HepG2 (cell line): ENCODE results near the gene MPZL3. TPM values are rescaled to one million over a fixed set of nuclear protein-coding genes. Genes with fewer than 3 reads are reported as not detected.

ENCODE experiments used
- ATAC-seq: fragments of 200-7000 bp; cut with Tn5 transposase; 3 replicates; pipeline ENCODE4 v1.9.1; 2020; ENCODE audit warnings: mild to moderate bottlenecking, moderate library complexity
- BruUV-seq: library from RNA; stranded (reverse); fragments of 400-500 nt; replicated peaks from 2 replicates; lab custom pipeline; 2021; lab: Mats Ljungman, UMichigan
- CTCF ChIA-PET: fragments of 300-600 bp; formaldehyde crosslinking; extraction: SDS; loops from one replicate; lab custom pipeline; 2021; ENCODE audit warnings: low total read pairs, inconsistent platforms, low intra/inter-chr PET ratio; lab: Yijun Ruan, JAX
- POLR2A ChIA-PET: fragments of 350-600 bp; sonication (Branson Sonifier 250); formaldehyde crosslinking; loops from one replicate; lab custom pipeline; 2020; ENCODE audit warnings: antibody characterized with exemption, inconsistent platforms; lab: Yijun Ruan, JAX
- DNase-seq: peaks from one replicate; pipeline ENCODE4 v3.0.0-alpha.2; 2015; ENCODE audit warnings: low spot score
- FAIRE-seq: peaks from 3 replicates; lab custom pipeline; 2011; peaks lifted over from hg19 to GRCh38; lab: Jason Lieb, UNC
- H2AFZ ChIP-seq: one replicate; pipeline ENCODE4 v1.6.1; 2011; ENCODE audit warnings: low read length, inconsistent platforms
- H3K27ac ChIP-seq: fragments of 300-600 bp; 3 replicates; pipeline ENCODE4 v1.8.0; 2011; ENCODE audit warnings: mixed run types, mild to moderate bottlenecking, mixed read lengths, low read length, inconsistent platforms; ENCODE audit not compliant: insufficient read depth; ENCODE audit errors: extremely low read length
- H3K27me3 ChIP-seq, 2 experiments: fragments of 200-600 bp in 1 of 2; 2 replicates in 1 of 2; 3 replicates in 1 of 2; pipeline versions ENCODE4 v1.6.0 to v1.8.0; 2011; ENCODE audit warnings: low read length in 2 of 2, mild to moderate bottlenecking in 2 of 2, moderate library complexity in 2 of 2, inconsistent platforms in 1 of 2; ENCODE audit not compliant: insufficient read depth in 2 of 2, control insufficient read depth in 1 of 2
- H3K36me3 ChIP-seq, 2 experiments: fragments of 200-600 bp in 1 of 2; replicated peaks in 1 of 2; 2 replicates in 1 of 2; 3 replicates in 1 of 2; pipeline versions ENCODE4 v1.5.1 to v1.8.0; 2011; ENCODE audit warnings: low read length in 2 of 2, inconsistent platforms in 1 of 2; ENCODE audit not compliant: insufficient read depth in 2 of 2, control insufficient read depth in 1 of 2
- H3K4me1 ChIP-seq: 2 replicates; pipeline ENCODE4 v1.5.1; 2012; ENCODE audit warnings: low read length, inconsistent platforms; ENCODE audit not compliant: insufficient read depth
- H3K4me2 ChIP-seq: 2 replicates; pipeline ENCODE4 v1.6.0; 2011; ENCODE audit warnings: low read depth, low read length, inconsistent platforms
- H3K4me3 ChIP-seq, 3 experiments: fragments of 200-600 bp in 1 of 3; sonication (generic), shearing (Covaris generic) in 1 of 3; replicated peaks in 1 of 3; 2 replicates each; pipeline ENCODE4 v1.5.1; 2011 to 2016; ENCODE audit warnings: low read length in 3 of 3, inconsistent platforms in 2 of 3, low read depth in 2 of 3, mild to moderate bottlenecking in 2 of 3, control low read depth in 1 of 3, mixed read lengths in 1 of 3; ENCODE audit not compliant: insufficient read depth in 1 of 3
- H3K79me2 ChIP-seq: one replicate; pipeline ENCODE4 v1.6.1; 2011; ENCODE audit warnings: low read length, inconsistent platforms; ENCODE audit not compliant: insufficient read depth
- H3K9ac ChIP-seq: 2 replicates; pipeline ENCODE4 v1.6.0; 2011; ENCODE audit warnings: mild to moderate bottlenecking, low read depth, low read length, inconsistent platforms; ENCODE audit not compliant: insufficient read depth
- H3K9me3 ChIP-seq: 2 replicates; pipeline ENCODE4 v1.5.1; 2012; ENCODE audit warnings: mild to moderate bottlenecking, low read length
- H4K20me1 ChIP-seq: 2 replicates; pipeline ENCODE4 v1.6.0; 2011; ENCODE audit warnings: inconsistent platforms, mild to moderate bottlenecking, low read length, moderate library complexity; ENCODE audit not compliant: insufficient read depth
- KDM5A ChIP-seq: fragments of 200-600 bp; sonication (generic); IDR thresholded peaks from 2 replicates; pipeline ENCODE4 v1.7.0; 2018; ENCODE audit warnings: antibody characterized with exemption, mild to moderate bottlenecking, low read length, borderline replicate concordance
- NR2F1 ChIP-seq, 2 experiments: fragments of 450-650 bp in 1 of 2; formaldehyde crosslinking in 1 of 2; IDR thresholded peaks; 2 replicates each; pipeline versions ENCODE4 v1.5.0 to v1.6.1; 2016 to 2020; ENCODE audit warnings: mild to moderate bottlenecking in 1 of 2, missing compliant biosample characterization in 1 of 2, missing genetic modification reagents in 1 of 2, moderate library complexity in 1 of 2
- PATZ1 ChIP-seq: sonication (generic); formaldehyde crosslinking; IDR thresholded peaks from 2 replicates; pipeline ENCODE4 v1.4.0; 2020; ENCODE audit warnings: missing genetic modification reagents
- ZFX ChIP-seq: sonication (generic); formaldehyde crosslinking; IDR thresholded peaks from 2 replicates; pipeline ENCODE4 v1.4.0; 2020; ENCODE audit warnings: mild to moderate bottlenecking, low read depth, missing genetic modification reagents, moderate library complexity
- ZNF225 ChIP-seq: sonication (generic); formaldehyde crosslinking; IDR thresholded peaks from 2 replicates; pipeline ENCODE4 v1.4.0; 2020; ENCODE audit warnings: mild to moderate bottlenecking, missing genetic modification reagents
- ZNF773 ChIP-seq: sonication (generic); formaldehyde crosslinking; IDR thresholded peaks from 2 replicates; pipeline ENCODE4 v1.4.0; 2020; ENCODE audit warnings: missing genetic modification reagents, borderline replicate concordance
- WGBS: methylation state at CpG from one replicate; pipeline ENCODE4 v1.1.6; 2017; ENCODE audit warnings: low lambda C conversion rate; 5-methylcytosine and 5-hydroxymethylcytosine counted together
- in situ Hi-C: cut with HindIII; loops from 2 replicates; pipeline ENCODE4 v1.10.0; 2017; ENCODE audit warnings: low pct_unique_long_range_greater_than_20kb; ENCODE audit not compliant: extremely low pct_ligation_motif_present
- intact Hi-C: fragments of 100-400 bp; cut with micrococcal nuclease; formaldehyde crosslinking; loops from one replicate; pipeline ENCODE4 v1.10.0; 2022; ENCODE audit not compliant: unreplicated experiment
- polyA plus RNA-seq, 8 experiments: library from polyadenylated mRNA; depleted of rRNA in 3 of 8; stranded (reverse) in 7 of 8; unstranded in 1 of 8; fragments of >200 nt; fragmentation: Illumina TruSeq in 4 of 8; extraction: Trizol in 4 of 8; gene quantifications; 2 replicates each; pipeline versions ENCODE4 v1.2.1 to v1.2.3, GENCODE V29; 2011 to 2016; ENCODE audit warnings: low read depth in 4 of 8, missing spikeins in 1 of 8, mixed read lengths in 1 of 8; ENCODE audit not compliant: insufficient read depth in 1 of 8
- total RNA-seq, 5 experiments: library from RNA; depleted of rRNA; stranded (reverse); fragments of >200 nt; fragmentation: Illumina TruSeq; extraction: Trizol; gene quantifications; 2 replicates each; pipeline ENCODE4 v1.2.3, GENCODE V29; 2016; ENCODE audit warnings: low read depth in 1 of 5
- TF ChIP-seq, protein P1 (sequence below): sonication (generic); formaldehyde crosslinking; IDR thresholded peaks from 2 replicates; pipeline ENCODE4 v1.9.0; 2021; ENCODE audit warnings: missing genetic modification reagents, borderline replicate concordance
- TF ChIP-seq, protein P2 (sequence below): sonication (generic); formaldehyde crosslinking; IDR thresholded peaks from 2 replicates; pipeline ENCODE4 v1.5.0; 2020; ENCODE audit warnings: mild to moderate bottlenecking, missing genetic modification reagents, borderline replicate concordance

MPZL3 gene
- total and polyA plus RNA-seq, 2 of the 13 experiments (the other 11 are each of a cell fraction or from before 2014, with no cell fraction given), result 5.3 to 9.3 TPM

DNA sequence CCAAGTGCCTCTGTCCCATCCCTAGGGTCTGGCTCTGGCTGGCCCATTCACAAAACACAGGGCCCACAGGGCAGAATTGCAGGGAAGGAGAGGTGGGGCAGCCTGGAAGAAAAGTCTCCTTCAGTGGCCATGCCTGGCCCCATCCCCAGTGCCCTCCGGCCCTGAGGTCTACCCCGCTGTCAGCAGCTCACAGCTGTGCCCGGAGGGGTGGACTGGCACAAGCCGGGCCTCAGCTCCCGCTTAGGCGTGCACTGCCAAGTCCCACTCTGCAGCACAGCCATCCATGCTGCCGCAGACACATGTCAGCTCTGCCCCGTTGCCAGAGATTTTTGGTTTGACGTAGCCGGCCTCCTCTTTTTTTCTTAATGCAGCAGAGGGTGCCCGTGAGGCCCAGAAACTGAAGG is 71.9 kb downstream of the MPZL3 start:
- 0 out of 5 replicates have a peak, but pooled peaks cover 0 to 10% of the 10 kb centered on the region in 2 experiments for H3K27me3 ChIP-seq
- ChIA-PET POLR2A (interaction anchor here (0.5 to 2.1 kb wide), 3 partner anchors 14 to 66 kb away, joined by 3 to 8 read pairs (median 3); no protein-coding TSS in a partner anchor), CTCF (interaction anchor here (1.4 kb wide), 1 partner anchor 172 kb away, joined by 3 read pairs; no protein-coding TSS in a partner anchor)
- H3K4me2 ChIP-seq, result peak overlapping the region; percentile 79
- in situ Hi-C loops (no loop called here), intact Hi-C loops (no loop called here)
- H3K36me3 ChIP-seq, result no peaks in the 10 kb centered on the region
- no peaks in the 10 kb centered on the region for H3K79me2 ChIP-seq
- H3K4me3 ChIP-seq, result peak overlapping the region in 2 of 3 experiments; percentile 35 to 61; a peak in 5 of 6 replicates
- no peak for FAIRE-seq
- H3K9ac ChIP-seq, result no peak overlapping the region
- peaks cover 38% of the 10 kb centered on the region for H3K4me1 ChIP-seq
- no peak overlapping the region for H3K27ac ChIP-seq
- WGBS, result 2% methylated on average over 7 of the region's 11 CpGs
- H2AFZ ChIP-seq, result peak overlapping the region; percentile 22
- peak; percentile 90 for ATAC-seq
- H4K20me1 ChIP-seq, result no peaks in the 10 kb centered on the region
- H3K9me3 ChIP-seq, result no peaks in the 10 kb centered on the region
- no TSS peak for BruUV-seq
- peak; percentile 59 for DNase-seq
- no peak for TF ChIP-seq PATZ1 (CRISPR knock-in tag)
- TF ChIP-seq, protein P1, sequence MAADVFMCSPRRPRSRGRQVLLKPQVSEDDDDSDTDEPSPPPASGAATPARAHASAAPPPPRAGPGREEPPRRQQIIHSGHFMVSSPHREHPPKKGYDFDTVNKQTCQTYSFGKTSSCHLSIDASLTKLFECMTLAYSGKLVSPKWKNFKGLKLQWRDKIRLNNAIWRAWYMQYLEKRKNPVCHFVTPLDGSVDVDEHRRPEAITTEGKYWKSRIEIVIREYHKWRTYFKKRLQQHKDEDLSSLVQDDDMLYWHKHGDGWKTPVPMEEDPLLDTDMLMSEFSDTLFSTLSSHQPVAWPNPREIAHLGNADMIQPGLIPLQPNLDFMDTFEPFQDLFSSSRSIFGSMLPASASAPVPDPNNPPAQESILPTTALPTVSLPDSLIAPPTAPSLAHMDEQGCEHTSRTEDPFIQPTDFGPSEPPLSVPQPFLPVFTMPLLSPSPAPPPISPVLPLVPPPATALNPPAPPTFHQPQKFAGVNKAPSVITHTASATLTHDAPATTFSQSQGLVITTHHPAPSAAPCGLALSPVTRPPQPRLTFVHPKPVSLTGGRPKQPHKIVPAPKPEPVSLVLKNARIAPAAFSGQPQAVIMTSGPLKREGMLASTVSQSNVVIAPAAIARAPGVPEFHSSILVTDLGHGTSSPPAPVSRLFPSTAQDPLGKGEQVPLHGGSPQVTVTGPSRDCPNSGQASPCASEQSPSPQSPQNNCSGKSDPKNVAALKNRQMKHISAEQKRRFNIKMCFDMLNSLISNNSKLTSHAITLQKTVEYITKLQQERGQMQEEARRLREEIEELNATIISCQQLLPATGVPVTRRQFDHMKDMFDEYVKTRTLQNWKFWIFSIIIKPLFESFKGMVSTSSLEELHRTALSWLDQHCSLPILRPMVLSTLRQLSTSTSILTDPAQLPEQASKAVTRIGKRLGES, result no peak
- TF ChIP-seq ZFX (CRISPR knock-in tag), result peak; percentile 29; the same call in 1 of the 2 replicates
- TF ChIP-seq, protein P2, sequence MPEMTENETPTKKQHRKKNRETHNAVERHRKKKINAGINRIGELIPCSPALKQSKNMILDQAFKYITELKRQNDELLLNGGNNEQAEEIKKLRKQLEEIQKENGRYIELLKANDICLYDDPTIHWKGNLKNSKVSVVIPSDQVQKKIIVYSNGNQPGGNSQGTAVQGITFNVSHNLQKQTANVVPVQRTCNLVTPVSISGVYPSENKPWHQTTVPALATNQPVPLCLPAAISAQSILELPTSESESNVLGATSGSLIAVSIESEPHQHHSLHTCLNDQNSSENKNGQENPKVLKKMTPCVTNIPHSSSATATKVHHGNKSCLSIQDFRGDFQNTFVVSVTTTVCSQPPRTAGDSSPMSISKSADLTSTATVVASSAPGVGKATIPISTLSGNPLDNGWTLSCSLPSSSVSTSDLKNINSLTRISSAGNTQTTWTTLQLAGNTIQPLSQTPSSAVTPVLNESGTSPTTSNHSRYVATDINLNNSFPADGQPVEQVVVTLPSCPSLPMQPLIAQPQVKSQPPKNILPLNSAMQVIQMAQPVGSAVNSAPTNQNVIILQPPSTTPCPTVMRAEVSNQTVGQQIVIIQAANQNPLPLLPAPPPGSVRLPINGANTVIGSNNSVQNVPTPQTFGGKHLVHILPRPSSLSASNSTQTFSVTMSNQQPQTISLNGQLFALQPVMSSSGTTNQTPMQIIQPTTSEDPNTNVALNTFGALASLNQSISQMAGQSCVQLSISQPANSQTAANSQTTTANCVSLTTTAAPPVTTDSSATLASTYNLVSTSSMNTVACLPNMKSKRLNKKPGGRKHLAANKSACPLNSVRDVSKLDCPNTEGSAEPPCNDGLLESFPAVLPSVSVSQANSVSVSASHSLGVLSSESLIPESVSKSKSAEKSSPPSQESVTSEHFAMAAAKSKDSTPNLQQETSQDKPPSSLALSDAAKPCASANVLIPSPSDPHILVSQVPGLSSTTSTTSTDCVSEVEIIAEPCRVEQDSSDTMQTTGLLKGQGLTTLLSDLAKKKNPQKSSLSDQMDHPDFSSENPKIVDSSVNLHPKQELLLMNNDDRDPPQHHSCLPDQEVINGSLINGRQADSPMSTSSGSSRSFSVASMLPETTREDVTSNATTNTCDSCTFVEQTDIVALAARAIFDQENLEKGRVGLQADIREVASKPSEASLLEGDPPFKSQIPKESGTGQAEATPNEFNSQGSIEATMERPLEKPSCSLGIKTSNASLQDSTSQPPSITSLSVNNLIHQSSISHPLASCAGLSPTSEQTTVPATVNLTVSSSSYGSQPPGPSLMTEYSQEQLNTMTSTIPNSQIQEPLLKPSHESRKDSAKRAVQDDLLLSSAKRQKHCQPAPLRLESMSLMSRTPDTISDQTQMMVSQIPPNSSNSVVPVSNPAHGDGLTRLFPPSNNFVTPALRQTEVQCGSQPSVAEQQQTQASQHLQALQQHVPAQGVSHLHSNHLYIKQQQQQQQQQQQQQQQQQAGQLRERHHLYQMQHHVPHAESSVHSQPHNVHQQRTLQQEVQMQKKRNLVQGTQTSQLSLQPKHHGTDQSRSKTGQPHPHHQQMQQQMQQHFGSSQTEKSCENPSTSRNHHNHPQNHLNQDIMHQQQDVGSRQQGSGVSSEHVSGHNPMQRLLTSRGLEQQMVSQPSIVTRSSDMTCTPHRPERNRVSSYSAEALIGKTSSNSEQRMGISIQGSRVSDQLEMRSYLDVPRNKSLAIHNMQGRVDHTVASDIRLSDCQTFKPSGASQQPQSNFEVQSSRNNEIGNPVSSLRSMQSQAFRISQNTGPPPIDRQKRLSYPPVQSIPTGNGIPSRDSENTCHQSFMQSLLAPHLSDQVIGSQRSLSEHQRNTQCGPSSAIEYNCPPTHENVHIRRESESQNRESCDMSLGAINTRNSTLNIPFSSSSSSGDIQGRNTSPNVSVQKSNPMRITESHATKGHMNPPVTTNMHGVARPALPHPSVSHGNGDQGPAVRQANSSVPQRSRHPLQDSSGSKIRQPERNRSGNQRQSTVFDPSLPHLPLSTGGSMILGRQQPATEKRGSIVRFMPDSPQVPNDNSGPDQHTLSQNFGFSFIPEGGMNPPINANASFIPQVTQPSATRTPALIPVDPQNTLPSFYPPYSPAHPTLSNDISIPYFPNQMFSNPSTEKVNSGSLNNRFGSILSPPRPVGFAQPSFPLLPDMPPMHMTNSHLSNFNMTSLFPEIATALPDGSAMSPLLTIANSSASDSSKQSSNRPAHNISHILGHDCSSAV (CRISPR knock-in tag), result no peak
- no peak for TF ChIP-seq NR2F1 (CRISPR knock-in tag; IDR thresholded peaks at IDR 0.05)
- no peak for TF ChIP-seq ZNF773 (CRISPR knock-in tag)
- no peak for TF ChIP-seq KDM5A
- no peak for TF ChIP-seq ZNF225 (CRISPR knock-in tag)
